AG09319 (cell line): ENCODE results near the gene VAMP1.

ENCODE experiments used
- DNase-seq: peaks from one replicate; pipeline ENCODE4 v3.0.0-alpha.2; 2010; ENCODE audit warnings: low read depth; ENCODE audit errors: extremely low read depth
- CTCF ChIP-seq: IDR thresholded peaks from 2 replicates; pipeline ENCODE4 v1.5.1; 2011; ENCODE audit warnings: low read depth, mild to moderate bottlenecking, inconsistent platforms, low read length, moderate library complexity

VAMP1 gene

GRCh38 chr12:6460751-6461371, 9.6 kb downstream of the VAMP1 start:
- TF ChIP-seq CTCF = no peak

GRCh38 chr12:6459004-6459337, 11.5 kb downstream of the VAMP1 start:
- no peak for TF ChIP-seq CTCF
- no peak for DNase-seq

More at GRCh38 chr12:6460751-6461371, 9.6 kb downstream of the VAMP1 start:
- no peak for DNase-seq

GRCh38 chr12:6458281-6459003, 12.0 kb downstream of the VAMP1 start:
- no peak for DNase-seq
- TF ChIP-seq CTCF = no peak

GRCh38 chr12:6457220-6457945, 13.1 kb downstream of the VAMP1 start:
- no peak for DNase-seq
- TF ChIP-seq CTCF = no peak

- no peak for TF ChIP-seq CTCF
- DNase-seq = no peak
Observed at GRCh38 chr12:6452944-6453630, 17.4 kb downstream of the VAMP1 start.

- DNase-seq = no peak
- no peak for TF ChIP-seq CTCF
Observed at GRCh38 chr12:6452245-6452943, 18.1 kb downstream of the VAMP1 start.
